SU-DHL-6 (cell line): ENCODE data around the gene SLC7A8.

Experiments
- H2AFZ ChIP-seq: fragments of 200-600 bp; sonication (generic); 2 replicates; pipeline ENCODE4 v1.6.1; 2014; ENCODE audit warnings: low read depth, mild to moderate bottlenecking, moderate library complexity, mixed read lengths, antibody characterized with exemption, low read length; ENCODE audit not compliant: severe bottlenecking
- H3F3A ChIP-seq: fragments of 200-600 bp; shearing (Covaris generic); 2 replicates; pipeline ENCODE4 v1.6.0; 2016; ENCODE audit warnings: antibody characterized with exemption, mild to moderate bottlenecking; ENCODE audit not compliant: insufficient read depth
- H3K27ac ChIP-seq: fragments of 200-600 bp; sonication (generic); 2 replicates; pipeline ENCODE4 v1.5.1; 2016; ENCODE audit warnings: low read depth, mild to moderate bottlenecking, low read length, moderate library complexity, mixed read lengths
- H3K27me3 ChIP-seq: fragments of 200-600 bp; sonication (generic), shearing (Covaris generic); 2 replicates; pipeline ENCODE4 v1.6.0; 2014; ENCODE audit warnings: mild to moderate bottlenecking, low read length
- H3K36me3 ChIP-seq: fragments of 200-600 bp; sonication (generic); 2 replicates; pipeline ENCODE4 v1.6.1; 2014; ENCODE audit warnings: mild to moderate bottlenecking, low read length, mixed read lengths
- H3K4me2 ChIP-seq: fragments of 300-600, 200-600 bp; shearing (Covaris generic), sonication (generic); 2 replicates; pipeline ENCODE4 v1.6.0; 2014; ENCODE audit warnings: low read length, low read depth, mild to moderate bottlenecking; ENCODE audit not compliant: poor library complexity, severe bottlenecking
- H3K4me3 ChIP-seq: fragments of 200-600 bp; sonication (generic); 2 replicates; pipeline ENCODE4 v1.5.1; 2014; ENCODE audit warnings: antibody characterized with exemption, low read length, mild to moderate bottlenecking, mixed read lengths; ENCODE audit not compliant: insufficient read depth, poor library complexity, severe bottlenecking
- H3K79me2 ChIP-seq: fragments of 200-600 bp; sonication (generic); 2 replicates; pipeline ENCODE4 v1.6.1; 2014; ENCODE audit warnings: mild to moderate bottlenecking, low read length, moderate library complexity; ENCODE audit not compliant: insufficient read depth
- H3K9ac ChIP-seq: fragments of 200-600 bp; sonication (generic); 2 replicates; pipeline ENCODE4 v1.7.0; 2014; ENCODE audit warnings: mild to moderate bottlenecking, low read length
- H3K9me2 ChIP-seq: fragments of 200-600 bp; sonication (generic); replicated peaks from 2 replicates; pipeline ENCODE4 v1.6.1; 2014; ENCODE audit warnings: low read length; ENCODE audit not compliant: insufficient read depth
- H3K9me3 ChIP-seq: fragments of 200-600 bp; sonication (generic); 2 replicates; pipeline ENCODE4 v1.6.1; 2014; ENCODE audit warnings: low read length, mixed read lengths; ENCODE audit not compliant: insufficient read depth
- H4K20me1 ChIP-seq: fragments of 200-600 bp; sonication (generic); 2 replicates; pipeline ENCODE4 v1.6.1; 2014; ENCODE audit warnings: low read depth, mild to moderate bottlenecking, antibody characterized with exemption, low read length, moderate library complexity, mixed read lengths
- CTCF ChIP-seq: fragments of 200-600 bp; sonication (generic); IDR thresholded peaks from one replicate; pipeline ENCODE4 v1.5.1; 2017; ENCODE audit warnings: antibody characterized with exemption, mild to moderate bottlenecking, low read length, moderate library complexity; ENCODE audit not compliant: insufficient read depth, poor library complexity, severe bottlenecking
- EZH2phosphoT487 ChIP-seq: fragments of 200-600 bp; sonication (generic), shearing (Covaris generic); conservative IDR thresholded peaks from 2 replicates; pipeline ENCODE4 v1.6.1; 2018; ENCODE audit warnings: mild to moderate bottlenecking, antibody characterized with exemption, low read length, moderate library complexity, mixed read lengths

Gene SLC7A8

GRCh38 chr14:23195552-23196101, 12.2 kb upstream of the SLC7A8 start:
- no peaks in the 10 kb centered on the region for H3K79me2 ChIP-seq
- H4K20me1 ChIP-seq, result no peaks in the 10 kb centered on the region
- no peak overlapping the region for H3K4me2 ChIP-seq
- H3K27me3 ChIP-seq, result 0 out of 2 replicates have a peak, but pooled peaks cover 3% of the 10 kb centered on the region
- H3K9me3 ChIP-seq, result no peaks in the 10 kb centered on the region
- TF ChIP-seq CTCF, result no peak
- TF ChIP-seq EZH2phosphoT487, result no peak
- no peaks in the 10 kb centered on the region for H3K36me3 ChIP-seq
- H3K9ac ChIP-seq, result no peak overlapping the region
- no peak overlapping the region for H3K27ac ChIP-seq
- no peak overlapping the region for H3K4me3 ChIP-seq
- no peaks in the 10 kb centered on the region for H3F3A ChIP-seq
- no peaks in the 10 kb centered on the region for H3K9me2 ChIP-seq
- H2AFZ ChIP-seq, result no peak overlapping the region

DNA sequence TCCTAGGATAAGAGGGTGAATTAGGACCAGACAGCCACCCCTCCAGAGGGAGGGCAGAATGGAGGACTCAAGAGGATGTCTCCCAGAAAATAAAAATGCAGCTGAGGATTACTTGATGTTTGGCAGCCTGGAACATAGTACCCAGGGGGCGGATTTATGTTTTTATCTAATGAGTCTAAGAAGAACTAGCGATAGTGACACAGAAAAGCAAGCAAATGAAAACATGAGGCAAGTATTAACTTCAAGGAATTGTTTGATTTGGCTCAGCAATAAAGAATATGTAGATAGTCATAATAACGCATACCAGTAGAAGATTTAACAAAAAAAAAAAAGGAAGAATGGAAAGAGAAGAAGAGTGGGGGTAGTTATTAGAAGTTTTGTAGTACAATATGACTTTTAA, 10.0 kb upstream of the SLC7A8 start:
- H3K9me3 ChIP-seq, result no peaks in the 10 kb centered on the region
- H3K36me3 ChIP-seq, result no peaks in the 10 kb centered on the region
- no peaks in the 10 kb centered on the region for H4K20me1 ChIP-seq
- no peak overlapping the region for H3K4me3 ChIP-seq
- H3F3A ChIP-seq, result no peaks in the 10 kb centered on the region
- no peak for TF ChIP-seq CTCF
- TF ChIP-seq EZH2phosphoT487, result no peak
- H3K79me2 ChIP-seq, result no peaks in the 10 kb centered on the region
- no peak overlapping the region for H3K27ac ChIP-seq
- H2AFZ ChIP-seq, result no peak overlapping the region
- H3K9ac ChIP-seq, result no peak overlapping the region
- H3K27me3 ChIP-seq, result 0 out of 2 replicates have a peak, but pooled peaks cover 3% of the 10 kb centered on the region
- H3K9me2 ChIP-seq, result no peaks in the 10 kb centered on the region
- H3K4me2 ChIP-seq, result no peak overlapping the region

DNA sequence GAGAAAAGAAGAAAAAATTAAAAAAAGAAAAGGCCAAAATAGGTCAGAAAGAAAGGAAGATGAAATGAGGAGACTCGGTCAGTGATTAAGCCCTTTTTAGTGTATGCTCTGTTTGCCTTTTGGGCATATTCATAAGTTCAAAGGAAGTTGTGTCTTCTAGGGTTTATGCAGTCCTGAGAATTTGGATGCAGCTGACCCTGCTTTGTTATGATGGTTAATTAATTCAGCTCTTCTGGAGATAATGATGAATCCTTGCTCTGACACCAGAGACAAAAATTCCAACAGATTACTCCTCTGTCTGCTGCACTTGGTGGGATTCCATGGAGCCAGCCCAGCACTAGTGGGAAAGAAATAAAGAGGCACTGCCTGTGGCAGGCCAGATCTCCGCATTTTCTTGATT, 4.5 kb upstream of the SLC7A8 start:
- no peak overlapping the region for H3K27ac ChIP-seq
- no peaks in the 10 kb centered on the region for H3K36me3 ChIP-seq
- no peaks in the 10 kb centered on the region for H4K20me1 ChIP-seq
- H3K27me3 ChIP-seq, result no peaks in the 10 kb centered on the region
- no peaks in the 10 kb centered on the region for H3F3A ChIP-seq
- no peaks in the 10 kb centered on the region for H3K9me3 ChIP-seq
- H3K4me3 ChIP-seq, result no peak overlapping the region
- no peak for TF ChIP-seq CTCF
- no peak for TF ChIP-seq EZH2phosphoT487
- H3K79me2 ChIP-seq, result no peaks in the 10 kb centered on the region
- H2AFZ ChIP-seq, result no peak overlapping the region
- no peaks in the 10 kb centered on the region for H3K9me2 ChIP-seq
- H3K9ac ChIP-seq, result no peak overlapping the region
- H3K4me2 ChIP-seq, result no peak overlapping the region
